ENCODE results near the gene PLIN3.
"Not testable (repeated sequence)": the region's sequence is repeated elsewhere in the genome, so short reads cannot be mapped to it uniquely, and the experiment has no call there.

Gene PLIN3

GRCh38 chr19:4889034-4889815, 21.8 kb upstream of the PLIN3 start:
- no peak for DNase-seq

- DNase-seq: not testable (repeated sequence)
These were observed 20.3 kb upstream of the PLIN3 start for GRCh38 chr19:4887803-4888202.

- DNase-seq: not testable (repeated sequence)
These were observed 17.5 kb upstream of the PLIN3 start for GRCh38 chr19:4884993-4885392.

GRCh38 chr19:4882874-4883273, 15.4 kb upstream of the PLIN3 start:
- DNase-seq: not testable (repeated sequence)

GRCh38 chr19:4879041-4879440, 11.6 kb upstream of the PLIN3 start:
- no peak for DNase-seq

GRCh38 chr19:4878491-4878968, 11.1 kb upstream of the PLIN3 start:
- peak; percentile 60 for DNase-seq

GRCh38 chr19:4877753-4878490, 10.5 kb upstream of the PLIN3 start:
- DNase-seq: peak; percentile 95

- DNase-seq: no peak
These were observed 6.5 kb upstream of the PLIN3 start for GRCh38 chr19:4873930-4874329.

GRCh38 chr19:4871711-4872110, 4.2 kb upstream of the PLIN3 start:
- no peak for DNase-seq

- DNase-seq: no peak
These were observed 2.7 kb upstream of the PLIN3 start for GRCh38 chr19:4870025-4870700.

- DNase-seq: no peak
These were observed 893 bp upstream of the PLIN3 start for GRCh38 chr19:4868286-4868834.

- DNase-seq: no peak
These were observed 657 bp downstream of the PLIN3 start for GRCh38 chr19:4866595-4867424.

- no peak for DNase-seq
These were observed 6.3 kb downstream of the PLIN3 start for GRCh38 chr19:4861147-4861546.

GRCh38 chr19:4859697-4860096, 7.8 kb downstream of the PLIN3 start:
- DNase-seq: no peak

- DNase-seq: peak; percentile 23
These were observed 11.0 kb downstream of the PLIN3 start for GRCh38 chr19:4856468-4856867.

GRCh38 chr19:4853506-4853905, 14.0 kb downstream of the PLIN3 start:
- DNase-seq: not testable (repeated sequence)

- no peak for DNase-seq
These were observed 15.0 kb downstream of the PLIN3 start for GRCh38 chr19:4852484-4852883.

- DNase-seq: peak; percentile 57
These were observed 15.7 kb downstream of the PLIN3 start for GRCh38 chr19:4851551-4852290.

- no peak for DNase-seq
These were observed 18.4 kb downstream of the PLIN3 start for GRCh38 chr19:4849019-4849418.

- DNase-seq: no peak
These were observed 20.1 kb downstream of the PLIN3 start for GRCh38 chr19:4847190-4847973.

- DNase-seq: not testable (repeated sequence)
These were observed 21.5 kb downstream of the PLIN3 start for GRCh38 chr19:4845975-4846374.

Measured in midbrain (tissue), 1 donor.